GM12872 (cell line): ENCODE measurements around the gene ACTL7A.

Experiments
- TF ChIP-seq, protein P1 (sequence below): IDR thresholded peaks from 3 replicates; pipeline ENCODE4 v1.5.1; 2011; ENCODE audit warnings: low read depth, mild to moderate bottlenecking, low read length, moderate library complexity; ENCODE audit not compliant: insufficient read depth

The ACTL7A gene

GRCh38 chr9:108851138-108851537, 10.9 kb upstream of the ACTL7A start:
- TF ChIP-seq, protein P1, sequence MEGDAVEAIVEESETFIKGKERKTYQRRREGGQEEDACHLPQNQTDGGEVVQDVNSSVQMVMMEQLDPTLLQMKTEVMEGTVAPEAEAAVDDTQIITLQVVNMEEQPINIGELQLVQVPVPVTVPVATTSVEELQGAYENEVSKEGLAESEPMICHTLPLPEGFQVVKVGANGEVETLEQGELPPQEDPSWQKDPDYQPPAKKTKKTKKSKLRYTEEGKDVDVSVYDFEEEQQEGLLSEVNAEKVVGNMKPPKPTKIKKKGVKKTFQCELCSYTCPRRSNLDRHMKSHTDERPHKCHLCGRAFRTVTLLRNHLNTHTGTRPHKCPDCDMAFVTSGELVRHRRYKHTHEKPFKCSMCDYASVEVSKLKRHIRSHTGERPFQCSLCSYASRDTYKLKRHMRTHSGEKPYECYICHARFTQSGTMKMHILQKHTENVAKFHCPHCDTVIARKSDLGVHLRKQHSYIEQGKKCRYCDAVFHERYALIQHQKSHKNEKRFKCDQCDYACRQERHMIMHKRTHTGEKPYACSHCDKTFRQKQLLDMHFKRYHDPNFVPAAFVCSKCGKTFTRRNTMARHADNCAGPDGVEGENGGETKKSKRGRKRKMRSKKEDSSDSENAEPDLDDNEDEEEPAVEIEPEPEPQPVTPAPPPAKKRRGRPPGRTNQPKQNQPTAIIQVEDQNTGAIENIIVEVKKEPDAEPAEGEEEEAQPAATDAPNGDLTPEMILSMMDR: no peak

GRCh38 chr9:108852079-108852478, 10.0 kb upstream of the ACTL7A start:
- TF ChIP-seq, protein P1: no peak

DNA sequence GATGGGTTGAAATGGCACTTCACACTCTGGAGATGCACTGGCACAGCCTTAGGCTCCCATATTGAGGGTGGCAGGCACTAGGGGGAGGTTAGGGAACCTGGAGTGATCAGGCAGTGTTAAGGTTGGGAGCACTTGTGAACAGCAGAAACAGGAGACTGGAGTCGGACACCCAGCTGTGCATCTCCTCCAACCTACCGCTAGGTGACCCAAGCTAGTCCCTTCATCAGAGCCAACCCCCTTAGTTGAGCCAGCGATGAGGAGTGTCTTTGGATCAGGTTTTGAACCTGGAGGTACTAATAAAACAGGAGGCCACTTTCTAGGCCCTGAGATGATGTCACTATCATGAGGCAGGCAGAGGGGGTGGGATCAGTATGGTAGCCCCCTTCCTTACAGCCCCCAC, 8.0 kb upstream of the ACTL7A start:
- TF ChIP-seq, protein P1: peak; percentile 14; the same call in 1 of the 3 replicates

DNA sequence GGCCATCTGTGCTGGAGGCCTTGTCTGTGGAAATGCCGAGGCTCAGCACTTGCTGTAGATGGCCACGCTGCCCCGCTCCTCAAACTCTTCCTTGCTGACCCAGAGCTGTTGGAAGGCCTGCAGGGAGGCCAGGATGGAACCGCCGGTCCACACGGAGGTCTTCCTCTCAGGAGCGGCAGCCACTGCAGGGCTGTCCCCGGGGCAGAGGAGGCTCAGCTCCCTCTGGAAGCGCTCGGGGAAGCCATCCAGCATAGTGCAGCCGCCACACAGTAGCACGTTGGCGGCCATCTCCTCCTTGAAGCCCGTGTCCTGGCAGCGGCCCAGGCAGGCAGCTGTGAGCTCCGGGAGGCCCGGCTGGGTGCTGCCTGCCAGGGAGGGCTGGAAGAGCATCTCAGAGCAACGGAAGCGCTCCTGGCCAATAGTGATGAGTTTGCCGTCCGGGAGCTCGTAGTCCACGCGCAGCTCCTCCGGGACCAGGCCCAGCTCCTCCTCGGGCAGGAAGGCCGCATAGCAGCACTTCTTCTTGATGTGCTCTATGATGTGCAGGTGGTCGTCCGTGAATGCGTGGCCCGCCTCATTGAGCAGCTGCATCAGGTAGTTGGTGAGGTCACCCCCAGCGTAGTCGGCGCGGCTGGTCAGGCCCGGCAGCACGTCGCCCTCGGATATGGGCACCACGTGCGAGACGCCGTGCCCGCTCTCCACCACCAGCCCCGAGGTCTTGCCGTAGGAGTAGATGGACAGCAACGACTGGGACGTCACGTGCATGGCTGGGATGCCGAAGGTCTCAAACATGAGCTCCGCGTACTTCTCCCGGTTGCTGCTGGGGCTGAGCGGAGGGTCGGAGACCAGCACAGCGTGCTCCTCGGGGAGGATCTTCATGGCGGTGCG, 7.2 kb upstream of the ACTL7A start:
- TF ChIP-seq, protein P1: no peak

DNA sequence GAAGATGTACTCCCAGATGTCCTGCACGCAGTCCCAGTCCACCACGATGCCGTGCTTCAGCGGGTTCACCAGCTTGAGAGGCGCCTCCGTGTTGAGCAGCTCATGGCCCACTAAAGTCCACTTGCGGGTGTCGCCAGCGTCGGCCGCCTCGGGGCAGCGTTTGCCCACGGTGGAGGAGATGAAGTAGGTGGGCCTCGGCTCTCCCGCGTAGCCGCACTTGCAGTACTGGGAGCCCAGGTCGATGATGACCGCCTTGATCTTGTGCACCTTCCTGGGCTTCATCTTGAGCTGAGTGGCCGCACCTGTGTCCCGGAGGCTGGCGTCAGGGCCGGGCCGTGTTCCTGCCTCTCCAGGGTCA, 6.6 kb upstream of the ACTL7A start:
- TF ChIP-seq, protein P1: no peak

DNA sequence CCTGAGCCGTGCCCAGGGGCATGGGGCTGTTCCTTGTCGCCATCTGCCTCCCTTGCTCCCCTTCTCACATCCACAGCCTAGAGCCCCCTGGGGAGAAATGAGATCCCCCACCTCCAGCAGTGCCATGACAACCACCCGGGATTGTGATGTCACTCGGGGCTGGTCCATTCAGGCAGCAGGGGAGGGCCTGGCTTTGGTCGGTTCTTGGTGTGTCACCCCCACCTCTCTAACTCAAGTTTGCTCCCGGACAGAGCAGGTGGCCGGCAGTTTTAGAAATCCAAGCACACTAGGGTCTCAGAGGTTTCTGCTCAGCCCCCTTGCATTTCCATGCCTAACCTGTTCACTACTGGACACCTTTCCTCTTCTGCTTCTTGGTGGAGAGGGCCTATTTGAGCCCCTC, 6.2 kb upstream of the ACTL7A start, which contains the start of gene ACTL7B:
Gene ACTL7B (minus strand): TSS at position 99 of the 400 bp plus-strand sequence. CDS start 56 bp downstream, at position 43.
- TF ChIP-seq, protein P1: no peak

- TF ChIP-seq, protein P1: no peak
Measured at GRCh38 chr9:108857572-108857971, 4.5 kb upstream of the ACTL7A start.
